Neural crest cell (in vitro differentiated cells): Measurements from ENCODE around the gene FOXD1. TPM values are rescaled to one million over a fixed set of nuclear protein-coding genes. Genes with fewer than 3 reads are reported as not detected.
A peak's percentile ranks its signal among the peaks of the same experiment; 100 is the strongest.

Experiments used
- DNase-seq: peaks from one replicate; pipeline ENCODE4 v3.0.0; 2021; ENCODE audit warnings: low read depth, mixed read lengths, low spot score
- H3K27ac Mint-ChIP-seq: one replicate; pipeline ENCODE4 v1.8.0; 2021; ENCODE audit warnings: mild to moderate bottlenecking, mixed read lengths; ENCODE audit not compliant: unreplicated experiment
- H3K27me3 Mint-ChIP-seq: 2 replicates; pipeline ENCODE4 v1.8.0; 2021; ENCODE audit warnings: low read depth, mild to moderate bottlenecking, mixed read lengths
- H3K36me3 Mint-ChIP-seq: 2 replicates; pipeline ENCODE4 v1.8.0; 2021; ENCODE audit warnings: low read depth, mild to moderate bottlenecking, mixed read lengths
- H3K4me1 Mint-ChIP-seq: 2 replicates; pipeline ENCODE4 v1.8.0; 2021; ENCODE audit warnings: mixed read lengths
- H3K4me3 Mint-ChIP-seq: one replicate; pipeline ENCODE4 v1.8.0; 2021; ENCODE audit warnings: mild to moderate bottlenecking, mixed read lengths
- H3K9me3 Mint-ChIP-seq: 2 replicates; pipeline ENCODE4 v1.8.0; 2021; ENCODE audit warnings: mixed read lengths
- total RNA-seq: library from RNA; stranded (reverse); gene quantifications from 2 replicates; pipeline ENCODE4 v1.2.1, GENCODE V29; 2021
- TF ChIP-seq, protein P1 (sequence below): fragments of 200-600 bp; sonication (generic); conservative IDR thresholded peaks from 2 replicates; pipeline ENCODE4 v1.5.0; 2021; ENCODE audit warnings: antibody characterized with exemption, mild to moderate bottlenecking

Gene FOXD1
- total RNA-seq, 1 donor from 2014 or later = 0.28 TPM

DNA sequence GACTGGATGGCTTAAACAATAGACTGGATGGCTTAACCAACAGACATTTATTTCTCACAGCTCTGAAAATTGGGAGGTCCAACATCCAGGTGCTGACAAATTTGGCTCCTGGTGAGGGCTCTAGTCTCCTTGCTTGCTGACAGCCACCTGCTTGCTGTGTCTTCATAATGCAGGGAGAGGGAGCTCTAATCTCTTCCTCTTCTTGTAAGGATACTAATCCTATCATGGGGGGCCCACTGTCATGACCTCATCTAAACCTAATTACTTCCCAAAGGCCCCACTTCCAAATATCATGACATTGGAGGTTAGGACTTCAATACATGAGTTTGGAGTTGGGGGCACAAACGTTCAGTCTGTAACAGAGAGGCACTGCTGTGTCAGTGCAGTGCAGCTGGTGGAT, 26.4 kb downstream of the FOXD1 start:
- H3K27ac Mint-ChIP-seq = no peak overlapping the region
- H3K27me3 Mint-ChIP-seq = peaks cover 99% of the 10 kb centered on the region
- no peak overlapping the region for H3K4me3 Mint-ChIP-seq
- H3K9me3 Mint-ChIP-seq = no peaks in the 10 kb centered on the region
- TF ChIP-seq, protein P1, sequence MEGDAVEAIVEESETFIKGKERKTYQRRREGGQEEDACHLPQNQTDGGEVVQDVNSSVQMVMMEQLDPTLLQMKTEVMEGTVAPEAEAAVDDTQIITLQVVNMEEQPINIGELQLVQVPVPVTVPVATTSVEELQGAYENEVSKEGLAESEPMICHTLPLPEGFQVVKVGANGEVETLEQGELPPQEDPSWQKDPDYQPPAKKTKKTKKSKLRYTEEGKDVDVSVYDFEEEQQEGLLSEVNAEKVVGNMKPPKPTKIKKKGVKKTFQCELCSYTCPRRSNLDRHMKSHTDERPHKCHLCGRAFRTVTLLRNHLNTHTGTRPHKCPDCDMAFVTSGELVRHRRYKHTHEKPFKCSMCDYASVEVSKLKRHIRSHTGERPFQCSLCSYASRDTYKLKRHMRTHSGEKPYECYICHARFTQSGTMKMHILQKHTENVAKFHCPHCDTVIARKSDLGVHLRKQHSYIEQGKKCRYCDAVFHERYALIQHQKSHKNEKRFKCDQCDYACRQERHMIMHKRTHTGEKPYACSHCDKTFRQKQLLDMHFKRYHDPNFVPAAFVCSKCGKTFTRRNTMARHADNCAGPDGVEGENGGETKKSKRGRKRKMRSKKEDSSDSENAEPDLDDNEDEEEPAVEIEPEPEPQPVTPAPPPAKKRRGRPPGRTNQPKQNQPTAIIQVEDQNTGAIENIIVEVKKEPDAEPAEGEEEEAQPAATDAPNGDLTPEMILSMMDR = no peak
- no peak for DNase-seq
- H3K36me3 Mint-ChIP-seq = no peaks in the 10 kb centered on the region
- H3K4me1 Mint-ChIP-seq = peaks cover 14% of the 10 kb centered on the region

DNA sequence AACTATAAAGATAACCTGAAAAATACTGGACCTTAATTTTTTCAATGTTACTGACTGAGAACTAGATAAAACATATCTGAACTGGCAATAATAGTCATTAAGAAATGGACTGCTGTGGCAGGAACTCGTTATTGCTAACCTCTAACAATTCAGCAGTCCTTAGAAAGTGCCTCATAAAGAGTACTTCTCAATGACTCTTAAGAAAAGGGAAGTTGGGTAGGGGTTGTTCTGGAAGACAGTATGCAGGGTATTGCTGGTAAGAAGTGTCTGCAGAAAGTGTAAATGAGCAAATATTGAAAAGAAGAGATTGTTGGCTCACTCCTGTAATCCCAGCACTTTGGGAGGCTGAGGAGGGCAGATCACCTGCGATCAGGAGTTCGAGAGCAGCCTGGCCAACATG, 27.9 kb downstream of the FOXD1 start:
- H3K36me3 Mint-ChIP-seq = no peaks in the 10 kb centered on the region
- peaks cover 18% of the 10 kb centered on the region for H3K4me1 Mint-ChIP-seq
- TF ChIP-seq, protein P1 = no peak
- H3K27me3 Mint-ChIP-seq = peaks cover 96% of the 10 kb centered on the region
- H3K27ac Mint-ChIP-seq = no peak overlapping the region
- H3K4me3 Mint-ChIP-seq = peak overlapping the region; percentile 11
- DNase-seq = no peak
- no peaks in the 10 kb centered on the region for H3K9me3 Mint-ChIP-seq

DNA sequence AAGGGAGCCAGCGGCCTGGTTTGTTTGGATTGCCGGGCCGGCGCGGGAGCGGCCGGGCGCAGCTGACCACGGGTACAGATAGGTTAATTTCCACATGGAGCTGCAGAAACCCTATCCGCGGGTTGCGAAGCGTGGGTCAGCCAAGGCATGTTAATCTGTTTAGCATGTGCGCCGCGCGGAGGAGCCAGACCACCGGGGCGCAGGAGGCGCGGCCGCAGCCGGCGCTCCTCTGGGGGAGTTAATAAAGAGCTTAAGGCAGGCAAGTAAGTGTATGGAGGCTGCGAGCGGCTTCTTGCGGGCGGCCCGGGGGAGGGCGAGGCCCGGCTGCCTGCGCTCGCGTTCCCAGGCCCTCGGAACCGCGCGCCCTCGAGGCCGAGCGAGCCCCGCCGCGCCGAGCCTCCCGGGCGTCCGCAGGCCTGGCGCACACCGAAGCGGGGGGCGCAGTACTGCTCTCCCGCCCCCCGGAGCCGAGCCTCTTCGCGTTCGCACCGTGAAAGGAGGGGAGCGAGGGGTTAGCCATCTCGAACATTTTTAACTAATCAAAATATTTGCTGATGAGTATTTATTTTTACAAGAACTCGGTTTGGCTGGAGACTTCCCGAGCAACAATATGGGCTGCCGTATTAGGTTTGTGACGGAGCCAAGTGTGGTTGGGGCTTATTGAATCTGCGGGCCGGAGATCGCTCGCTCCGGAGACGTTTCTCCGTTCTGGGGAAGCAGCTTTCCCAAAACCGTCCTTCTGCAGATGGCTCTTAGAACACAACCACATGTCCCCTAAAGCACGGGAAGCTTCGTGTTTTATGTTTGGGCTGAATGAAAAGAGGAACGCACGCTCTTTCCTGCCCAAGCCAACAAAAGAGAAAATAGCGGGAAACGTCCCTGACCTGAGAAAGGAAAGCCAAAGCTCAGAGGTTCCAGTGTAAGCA, 28.8 kb downstream of the FOXD1 start:
- Mint-ChIP-seq H3K9me3 (peaks cover 2% of the 10 kb centered on the region), H3K4me1 (peaks cover 18% of the 10 kb centered on the region), H3K4me3 (peak overlapping the region; percentile 73), H3K36me3 (no peaks in the 10 kb centered on the region), H3K27me3 (peaks cover 96% of the 10 kb centered on the region), H3K27ac (no peak overlapping the region)
- peak; percentile 36 for DNase-seq
- TF ChIP-seq, protein P1 = no peak

DNA sequence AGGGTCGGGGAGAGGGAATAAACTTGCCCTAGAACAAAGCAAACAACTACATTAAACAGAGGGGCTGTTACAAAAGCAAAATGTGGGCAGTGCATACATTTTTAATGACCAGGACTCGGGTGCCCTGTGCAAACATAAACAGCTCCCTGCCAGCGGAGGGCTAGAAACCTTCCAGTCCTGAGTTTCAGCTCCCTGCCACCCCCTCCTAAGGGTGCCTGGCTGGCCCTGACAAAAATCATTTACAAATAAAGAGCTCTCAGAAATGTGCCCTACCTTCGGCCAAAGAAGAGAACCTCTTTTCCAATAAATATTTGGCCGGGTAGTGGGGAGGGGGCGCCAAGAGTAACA, 29.5 kb downstream of the FOXD1 start:
- Mint-ChIP-seq H3K36me3 (no peaks in the 10 kb centered on the region), H3K27me3 (peaks cover 96% of the 10 kb centered on the region), H3K9me3 (peaks cover 2% of the 10 kb centered on the region), H3K4me3 (peak overlapping the region; percentile 66), H3K27ac (no peak overlapping the region), H3K4me1 (peaks cover 18% of the 10 kb centered on the region)
- no peak for DNase-seq
- TF ChIP-seq, protein P1 = no peak

DNA sequence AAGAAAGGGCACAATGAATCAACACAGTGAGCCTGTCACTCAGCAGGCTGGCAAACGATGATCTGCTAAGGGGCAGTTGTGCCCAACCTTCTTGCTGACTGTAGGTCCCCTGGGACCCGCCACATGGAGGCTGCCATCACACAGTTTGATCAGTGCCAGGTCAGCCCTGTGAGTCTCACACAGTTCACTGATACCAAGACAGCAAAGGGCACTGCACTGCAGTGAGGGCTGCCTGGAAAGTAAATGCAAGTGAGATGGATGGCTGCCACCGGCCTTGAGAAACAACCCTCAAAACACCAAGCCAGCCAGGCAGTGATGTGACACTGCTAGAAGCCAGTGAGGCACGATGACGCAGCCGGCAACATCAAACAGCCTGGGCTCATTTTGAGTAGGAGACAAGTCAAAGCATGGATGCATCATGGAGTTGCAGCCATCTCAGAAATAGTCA, 30.3 kb downstream of the FOXD1 start:
- H3K9me3 Mint-ChIP-seq = peaks cover 2% of the 10 kb centered on the region
- H3K36me3 Mint-ChIP-seq = no peaks in the 10 kb centered on the region
- H3K4me3 Mint-ChIP-seq = no peak overlapping the region
- TF ChIP-seq, protein P1 = no peak
- peaks cover 96% of the 10 kb centered on the region for H3K27me3 Mint-ChIP-seq
- no peak overlapping the region for H3K27ac Mint-ChIP-seq
- peaks cover 18% of the 10 kb centered on the region for H3K4me1 Mint-ChIP-seq
- no peak for DNase-seq
